GM21526 (cell line): ENCODE results near the gene ABCA10.
"Not testable (repeated sequence)": the region's sequence is repeated elsewhere in the genome, so short reads cannot be mapped to it uniquely, and the experiment has no call there.

Source experiments
- ATAC-seq: cut with Tn5 transposase; IDR thresholded peaks from one replicate; pipeline ENCODE4 v1.9.1; 2021; ENCODE audit warnings: moderate library complexity; ENCODE audit not compliant: unreplicated experiment, low FRiP score

ABCA10 gene

GRCh38 chr17:69168642-69169041, 60.0 kb downstream of the ABCA10 start:
- not testable (repeated sequence) for ATAC-seq

GRCh38 chr17:69166957-69167356, 61.7 kb downstream of the ABCA10 start:
- ATAC-seq: no peak

- ATAC-seq: no peak
Observed at GRCh38 chr17:69164206-69164605, 64.4 kb downstream of the ABCA10 start.

- no peak for ATAC-seq
Observed at GRCh38 chr17:69159418-69159817, 69.2 kb downstream of the ABCA10 start.

GRCh38 chr17:69154267-69154666, 74.4 kb downstream of the ABCA10 start:
- ATAC-seq: no peak

- no peak for ATAC-seq
Observed at GRCh38 chr17:69150333-69150732, 78.3 kb downstream of the ABCA10 start.

- ATAC-seq: no peak
Observed at GRCh38 chr17:69147460-69147859, 81.2 kb downstream of the ABCA10 start.

- ATAC-seq: no peak
Observed at GRCh38 chr17:69144331-69145255, 84.0 kb downstream of the ABCA10 start.

GRCh38 chr17:69143683-69144231, 84.9 kb downstream of the ABCA10 start:
- ATAC-seq: no peak

GRCh38 chr17:69143151-69143550, 85.5 kb downstream of the ABCA10 start:
- no peak for ATAC-seq

- ATAC-seq: no peak
Observed at GRCh38 chr17:69142175-69142802, 86.3 kb downstream of the ABCA10 start.

- no peak for ATAC-seq
Observed at GRCh38 chr17:69141431-69142174, 87.0 kb downstream of the ABCA10 start, which contains the start of gene ABCA6. TSS of gene ABCA6 (minus strand) at chr17:69141895. CDS start at chr17:69140703, 1,192 bp downstream.

GRCh38 chr17:69134112-69134511, 94.5 kb downstream of the ABCA10 start:
- no peak for ATAC-seq

- ATAC-seq: no peak
Observed at GRCh38 chr17:69130627-69131296, 97.9 kb downstream of the ABCA10 start.

GRCh38 chr17:69123626-69124025, 105.0 kb downstream of the ABCA10 start:
- no peak for ATAC-seq

GRCh38 chr17:69122065-69122464, 106.6 kb downstream of the ABCA10 start:
- no peak for ATAC-seq

- peak; percentile 32 for ATAC-seq
Observed at GRCh38 chr17:69117855-69118784, 110.5 kb downstream of the ABCA10 start.

GRCh38 chr17:69111794-69112193, 116.8 kb downstream of the ABCA10 start:
- no peak for ATAC-seq
